Activated effector memory CD4-positive, alpha-beta T cell treated with Interleukin-2 at 50 U/mL for 16 hours (primary cell): ENCODE data around the gene COL28A1.
"Not testable (repeated sequence)": the region's sequence is repeated elsewhere in the genome, so short reads cannot be mapped to it uniquely, and the experiment has no call there.

ENCODE experiments used
- DNase-seq: peaks from one replicate; pipeline ENCODE4 v3.0.0-alpha.2; 2020

The COL28A1 gene

DNA sequence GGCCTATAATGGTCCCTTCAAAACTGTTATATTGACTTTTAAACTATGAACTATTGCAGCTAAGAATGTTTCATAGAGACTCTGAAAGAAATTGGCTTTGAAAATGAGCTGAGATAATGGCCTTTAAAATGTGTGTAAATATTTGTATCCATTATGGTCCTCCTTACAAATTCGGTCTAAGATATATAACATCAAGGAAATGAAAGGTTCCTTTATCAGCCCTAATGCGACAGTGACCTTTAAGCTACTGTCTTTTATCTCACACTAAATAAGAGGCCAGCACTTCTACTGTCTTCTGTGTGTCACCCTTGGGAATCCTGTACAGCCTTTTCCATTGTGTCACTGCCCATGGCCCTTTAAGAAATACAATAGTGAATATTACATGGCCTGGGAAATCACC, 19.5 kb downstream of the COL28A1 start:
- DNase-seq, result no peak

DNA sequence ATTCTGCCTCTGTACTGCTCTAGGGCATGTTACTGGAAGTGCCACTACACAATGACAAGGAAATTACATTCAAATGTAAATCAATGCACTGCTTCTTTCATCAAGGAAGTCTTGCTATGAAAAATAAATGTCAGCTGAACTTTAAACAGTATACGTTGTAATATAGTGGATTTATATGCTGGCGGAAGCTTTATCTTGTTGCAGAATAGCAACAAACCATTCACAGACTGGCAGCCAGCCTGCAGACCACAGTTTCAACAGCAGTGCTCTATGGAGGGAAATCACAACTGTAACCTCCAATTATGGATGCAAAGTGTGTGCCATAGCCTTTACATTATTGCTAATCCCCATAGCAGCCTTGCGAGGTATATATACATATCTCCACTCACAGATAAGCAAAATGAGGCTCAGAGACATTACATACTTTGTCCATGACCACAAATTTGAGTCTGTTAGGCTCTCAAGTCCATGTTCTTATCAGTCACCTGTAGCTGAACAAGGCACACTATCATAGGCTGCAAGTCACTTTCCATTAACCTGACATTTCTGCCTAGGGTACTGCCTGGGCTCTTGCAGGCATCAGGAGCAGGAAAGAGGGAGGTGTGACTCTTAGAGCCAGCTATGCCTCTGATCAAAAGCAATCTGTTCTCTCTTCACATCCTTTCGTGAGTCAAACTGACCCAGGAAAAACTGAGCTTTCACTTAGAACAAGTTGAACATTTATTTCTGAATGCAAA, 22.6 kb downstream of the COL28A1 start:
- DNase-seq, result no peak

DNA sequence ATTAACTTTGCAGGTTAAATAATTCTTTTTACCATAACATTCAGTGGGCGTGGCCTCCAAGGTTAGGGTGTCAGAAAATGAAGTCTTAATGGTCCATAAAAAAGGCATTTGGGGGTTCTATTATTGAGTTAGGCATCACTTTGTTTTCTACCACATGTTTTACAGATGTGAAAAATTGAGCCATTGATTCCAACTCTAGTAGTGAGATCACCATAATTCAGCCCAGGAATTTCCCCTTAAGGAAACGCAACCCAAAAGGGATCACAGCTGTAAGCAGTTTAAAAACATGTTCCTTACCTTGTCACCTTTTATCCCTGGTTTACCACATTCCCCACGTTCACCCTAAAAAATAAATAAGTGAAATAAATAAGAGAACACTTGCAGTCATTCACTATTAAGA, 24.9 kb downstream of the COL28A1 start:
- no peak for DNase-seq

DNA sequence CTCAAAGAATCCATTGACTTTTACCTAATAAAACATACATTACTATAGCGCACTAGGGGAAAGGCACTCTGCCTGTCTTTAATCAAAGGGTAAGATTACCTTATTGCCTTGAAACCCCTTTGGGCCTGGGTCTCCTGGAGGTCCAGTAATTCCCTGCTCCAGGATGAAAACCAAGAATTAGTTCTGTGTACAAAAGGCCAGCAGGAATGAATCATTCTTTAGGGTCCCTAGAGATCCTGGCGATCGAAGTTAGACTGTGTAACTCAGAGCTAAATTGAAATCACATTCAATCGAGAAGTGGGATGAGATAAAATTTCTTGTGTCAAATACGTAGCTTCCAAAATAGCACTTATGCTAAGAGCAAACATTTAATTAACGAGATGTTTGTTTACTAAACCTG, 29.8 kb downstream of the COL28A1 start:
- DNase-seq, result no peak

DNA sequence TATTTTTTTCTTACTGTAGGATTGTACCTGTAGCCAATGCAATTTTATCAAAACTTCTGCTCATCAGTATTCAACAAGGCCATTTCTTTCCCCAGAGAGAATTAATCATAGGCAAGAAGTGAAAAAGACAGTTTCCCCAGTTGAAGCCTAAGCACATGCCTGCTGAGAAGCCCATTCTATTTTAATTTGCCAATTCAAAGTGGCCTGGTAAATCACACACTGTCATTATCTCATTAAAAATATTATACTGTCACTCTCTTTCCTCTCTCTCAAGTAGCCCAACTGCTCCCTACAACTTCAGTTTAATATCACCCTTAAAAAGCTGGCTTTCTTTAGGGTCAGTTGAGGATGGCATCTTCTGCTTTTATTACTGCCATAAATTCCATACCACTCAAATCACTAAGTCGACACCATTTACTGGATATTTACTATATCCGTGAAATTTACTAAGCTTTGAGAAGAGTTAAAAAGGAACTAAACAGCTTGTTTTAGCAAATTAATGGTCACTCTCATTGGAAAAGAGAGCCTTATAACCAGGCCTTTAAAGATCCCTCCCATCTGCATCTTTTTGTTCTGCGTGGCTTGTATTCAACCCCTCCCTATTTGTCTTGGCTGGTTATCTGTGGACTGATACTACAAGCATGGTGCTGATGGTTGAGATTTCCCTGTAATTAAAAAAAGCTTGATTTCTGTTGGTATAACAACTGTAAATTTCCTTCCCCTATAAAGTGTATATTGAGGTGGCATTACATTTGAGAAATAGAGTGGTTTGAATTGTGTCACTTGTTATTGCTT, 30.6 kb downstream of the COL28A1 start:
- DNase-seq, result no peak

DNA sequence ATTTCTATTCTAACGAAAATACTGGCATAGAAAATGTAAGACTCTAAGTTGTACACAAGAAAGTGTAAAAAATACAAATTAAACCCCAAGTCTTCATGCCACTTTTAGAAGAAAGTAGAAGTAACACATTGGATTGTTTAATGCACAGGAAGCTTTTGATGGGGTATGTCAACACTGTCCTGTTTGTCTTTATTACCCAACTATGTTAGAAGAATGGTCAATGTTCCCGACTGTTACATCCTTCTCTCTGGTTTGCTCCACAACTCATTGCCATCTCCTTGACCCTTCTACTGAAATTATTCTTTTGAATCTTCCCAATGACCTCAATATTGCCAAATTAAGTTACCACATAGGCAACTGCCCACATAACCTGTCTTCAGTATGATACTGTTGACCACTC, 35.8 kb downstream of the COL28A1 start:
- DNase-seq, result no peak

DNA sequence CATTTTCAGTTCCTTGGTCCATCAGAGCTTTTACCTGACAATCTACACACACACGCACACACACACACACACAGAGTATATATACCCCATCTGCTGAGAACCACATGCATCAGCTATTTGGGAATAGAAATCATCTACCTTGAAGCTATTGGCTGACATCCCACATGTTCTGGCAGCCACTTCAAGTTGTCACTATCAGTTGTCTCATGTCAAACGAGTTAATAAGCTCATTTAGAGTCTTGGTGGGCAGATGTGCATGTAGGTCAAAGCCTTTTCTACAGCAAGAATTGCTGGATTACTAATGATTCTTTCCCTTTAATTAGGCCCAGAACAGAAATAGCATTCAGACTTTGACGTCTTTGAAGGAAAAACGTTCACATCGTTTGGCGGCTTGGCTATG, 36.8 kb downstream of the COL28A1 start:
- no peak for DNase-seq

DNA sequence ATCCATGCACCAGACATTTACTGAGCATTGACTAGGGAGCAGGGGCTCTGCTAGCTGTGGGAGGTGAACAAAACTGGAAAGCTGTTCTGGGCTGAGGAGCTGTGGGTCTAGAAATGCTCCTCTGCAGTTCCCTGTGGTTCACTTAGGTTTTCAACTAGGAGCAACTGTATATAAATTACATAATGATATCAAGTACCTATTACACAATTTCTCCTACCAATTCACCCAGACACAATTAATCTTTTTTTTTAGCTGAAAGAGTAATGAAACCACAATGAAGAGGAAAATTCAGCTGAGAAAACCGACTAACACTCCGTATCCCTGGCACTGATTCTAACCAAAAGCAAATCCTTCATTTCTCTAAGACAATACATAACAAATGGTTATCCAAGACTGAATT, 39.4 kb downstream of the COL28A1 start:
- no peak for DNase-seq

DNA sequence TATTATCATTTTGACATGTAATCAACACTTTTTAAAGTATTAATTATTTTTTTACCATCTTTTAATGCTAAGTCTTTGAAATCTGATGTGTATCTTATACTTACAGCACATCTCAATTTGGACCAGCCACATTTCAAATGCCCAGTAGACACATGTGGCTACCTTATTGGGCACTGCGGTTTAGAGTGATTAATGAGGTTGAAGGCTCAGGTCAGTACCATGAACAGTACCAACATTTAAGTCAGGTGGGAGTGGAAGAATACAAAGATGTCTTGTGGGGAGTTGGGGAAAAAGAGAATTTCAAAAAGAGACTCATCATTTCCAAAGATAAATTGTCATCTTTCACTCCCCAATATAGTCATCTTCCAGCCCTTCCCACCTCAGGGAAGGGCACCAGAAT, 40.5 kb downstream of the COL28A1 start:
- DNase-seq, result no peak

- DNase-seq, result no peak
Observed at GRCh38 chr7:7491044-7491443, 44.6 kb downstream of the COL28A1 start.

DNA sequence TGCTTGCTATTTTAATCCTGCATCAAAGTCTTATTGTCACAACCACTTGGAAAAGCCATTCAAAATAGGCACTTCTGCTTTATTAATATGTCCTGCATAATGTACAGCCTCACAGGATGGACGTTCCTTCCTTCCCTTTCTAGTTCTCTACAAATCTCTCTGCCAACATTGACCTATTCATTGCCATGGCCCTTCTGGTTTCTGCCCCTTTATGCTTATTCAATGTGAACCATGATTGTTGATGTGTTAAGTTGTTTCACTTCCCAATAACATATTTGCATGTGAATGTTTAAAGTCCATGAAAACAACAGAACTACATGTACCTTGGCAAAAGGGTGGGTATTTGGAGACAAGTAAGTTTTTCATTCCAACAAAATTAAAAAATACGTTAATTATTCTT, 45.7 kb downstream of the COL28A1 start:
- no peak for DNase-seq

DNA sequence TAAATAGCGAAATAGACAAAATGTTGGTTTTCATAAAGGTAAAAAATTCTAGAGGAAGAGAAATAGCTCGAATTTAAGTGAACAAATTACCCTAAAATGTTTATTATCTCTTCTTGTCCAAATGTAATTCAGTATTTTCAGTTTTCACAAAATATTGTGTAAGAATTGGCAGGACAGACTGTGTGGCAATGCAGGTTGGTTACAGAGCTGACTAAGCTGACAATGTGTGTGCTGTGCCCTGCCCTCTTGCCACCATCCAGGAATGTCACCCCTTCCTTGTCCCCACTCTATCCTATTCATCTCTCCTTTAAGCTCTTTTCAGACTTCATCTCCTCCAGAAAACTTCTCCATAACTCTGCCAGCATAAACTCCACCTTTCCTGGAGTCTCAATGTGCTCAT, 46.1 kb downstream of the COL28A1 start:
- DNase-seq, result no peak

- DNase-seq, result no peak
Observed at GRCh38 chr7:7486362-7486761, 49.3 kb downstream of the COL28A1 start.

- DNase-seq, result no peak
Observed at GRCh38 chr7:7484072-7484471, 51.6 kb downstream of the COL28A1 start.

GRCh38 chr7:7481802-7482201, 53.9 kb downstream of the COL28A1 start:
- no peak for DNase-seq

GRCh38 chr7:7479275-7479805, 56.3 kb downstream of the COL28A1 start:
- no peak for DNase-seq

DNA sequence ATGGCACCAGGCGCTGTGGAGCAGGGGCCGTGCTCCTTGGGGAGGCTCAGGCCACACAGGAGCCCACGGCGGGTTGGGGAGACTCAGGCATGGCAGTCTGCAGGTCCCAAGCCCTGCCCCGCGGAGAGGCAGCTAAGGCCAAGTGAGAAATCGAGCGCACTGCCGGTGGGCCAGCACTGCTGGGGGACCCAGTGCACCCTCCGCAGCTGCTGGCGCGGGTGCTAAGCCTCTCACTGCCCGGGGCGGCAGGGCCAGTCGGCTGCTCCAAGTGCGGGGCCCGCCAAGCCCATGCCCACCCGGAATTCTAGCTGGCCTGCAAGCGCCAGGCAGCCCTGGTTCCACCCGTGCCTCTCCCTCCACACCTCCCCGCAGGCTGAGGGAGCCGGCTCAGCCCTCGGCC, 57.1 kb downstream of the COL28A1 start:
- no peak for DNase-seq

GRCh38 chr7:7477641-7478040, 58.0 kb downstream of the COL28A1 start:
- not testable (repeated sequence) for DNase-seq

DNA sequence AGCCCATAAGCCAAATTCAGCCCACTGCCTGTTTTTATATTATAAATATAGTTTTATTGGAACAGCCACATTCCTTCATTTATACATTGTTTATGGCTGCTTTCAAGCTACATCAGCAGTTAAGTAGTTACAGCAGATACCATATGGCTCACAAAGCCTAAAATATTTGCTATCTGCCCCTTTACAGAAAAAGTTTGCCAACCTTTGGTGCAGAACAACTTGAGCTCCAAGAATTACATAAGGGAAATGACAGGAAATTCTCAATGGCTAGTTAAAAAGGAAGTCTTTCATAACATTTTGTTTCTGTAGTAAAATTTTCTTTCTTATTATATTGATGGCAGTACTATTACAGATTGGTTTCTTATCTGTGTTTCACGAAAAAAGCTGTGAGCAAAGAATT, 59.3 kb downstream of the COL28A1 start:
- DNase-seq, result no peak

DNA sequence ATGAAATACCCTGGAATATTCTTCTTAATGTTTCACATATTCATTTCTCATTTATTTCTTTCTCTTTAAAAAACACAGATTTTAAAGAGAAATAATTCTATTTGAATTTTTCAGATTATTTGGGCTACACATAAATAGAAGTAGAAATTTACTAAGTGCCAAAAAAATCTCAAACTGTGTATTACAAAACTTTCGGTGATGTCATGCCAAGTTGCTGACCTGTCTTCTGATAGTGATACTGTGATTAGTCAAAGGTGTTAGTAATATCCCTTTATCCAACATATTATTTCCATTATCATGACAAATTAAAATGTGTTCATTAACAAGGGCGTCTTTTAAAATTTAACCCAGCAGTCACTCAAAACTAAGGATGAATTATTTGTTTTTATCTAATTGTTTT, 60.1 kb downstream of the COL28A1 start:
- no peak for DNase-seq

DNA sequence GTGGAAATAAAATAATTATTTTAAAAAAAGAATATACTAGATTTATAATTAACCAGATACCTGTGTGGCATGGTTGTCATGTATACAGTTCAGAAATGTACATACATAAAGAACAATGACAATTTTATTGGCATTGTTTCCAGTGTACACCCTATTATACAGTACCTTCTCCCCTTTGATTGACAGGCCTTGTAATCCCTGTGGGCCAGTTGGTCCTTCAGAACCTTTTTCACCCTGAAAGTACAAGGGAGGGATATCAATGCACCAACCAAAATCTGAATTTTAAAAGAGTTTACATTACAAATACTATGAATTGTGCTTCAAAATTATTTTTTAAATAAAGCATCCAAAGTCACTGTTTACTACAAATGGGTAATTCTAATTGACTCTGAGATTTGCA, 61.2 kb downstream of the COL28A1 start:
- no peak for DNase-seq

- not testable (repeated sequence) for DNase-seq
Observed at GRCh38 chr7:7464991-7465765, 70.5 kb downstream of the COL28A1 start.

DNA sequence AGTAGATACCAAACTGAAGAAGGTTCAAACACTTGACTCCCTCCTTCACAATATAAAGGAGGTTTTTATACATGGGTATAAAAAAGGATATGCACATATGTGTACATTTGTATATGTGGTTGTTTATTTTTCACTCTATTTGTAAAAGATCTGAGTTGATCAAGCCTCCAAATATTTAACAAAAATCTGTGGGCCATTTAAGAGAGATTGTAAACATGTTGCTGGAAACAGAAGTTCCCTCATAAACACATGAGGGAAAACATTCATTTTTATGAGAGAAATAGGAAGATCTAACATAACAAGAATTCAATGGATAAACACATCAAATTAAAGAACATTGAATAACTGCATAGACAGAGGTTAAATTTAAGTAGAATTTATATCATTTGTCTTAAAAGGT, 81.7 kb downstream of the COL28A1 start:
- DNase-seq, result no peak

DNA sequence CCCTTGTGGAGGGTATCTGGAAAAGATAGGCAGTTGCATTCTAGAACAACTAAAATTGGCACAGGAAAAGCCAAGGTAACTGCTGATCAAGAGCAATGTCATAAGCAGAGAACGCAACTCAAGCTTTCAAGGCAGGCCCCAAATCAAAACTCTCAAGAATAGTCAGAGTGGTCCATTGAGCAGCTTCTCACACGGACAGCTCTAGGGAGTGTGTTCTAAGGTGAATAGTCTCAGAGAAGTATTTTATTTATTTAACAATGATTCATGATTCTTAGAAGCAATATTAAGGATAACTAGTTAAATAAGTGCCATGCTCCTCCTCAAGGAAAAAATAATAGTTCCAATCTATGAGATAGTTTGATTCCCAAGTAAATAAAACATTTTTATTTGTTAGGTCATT, 83.0 kb downstream of the COL28A1 start:
- DNase-seq, result no peak
